Mucosa of gallbladder (tissue), 1 donor: ENCODE measurements around the gene STXBP1. TPM values are rescaled to one million over a fixed set of nuclear protein-coding genes. Genes with fewer than 3 reads are reported as not detected.

Experiments used
- DNase-seq: peaks from one replicate; pipeline ENCODE4 v3.0.0-alpha.2; 2020; ENCODE audit warnings: low spot score
- total RNA-seq: library from RNA; stranded (reverse); gene quantifications from one replicate; pipeline ENCODE4 v1.2.1, GENCODE V29; 2021
- donor health status: DM: no; HTN: no; CAD: no.

Gene STXBP1
- total RNA-seq, 1 donor from 2014 or later = 52.8 TPM

DNA sequence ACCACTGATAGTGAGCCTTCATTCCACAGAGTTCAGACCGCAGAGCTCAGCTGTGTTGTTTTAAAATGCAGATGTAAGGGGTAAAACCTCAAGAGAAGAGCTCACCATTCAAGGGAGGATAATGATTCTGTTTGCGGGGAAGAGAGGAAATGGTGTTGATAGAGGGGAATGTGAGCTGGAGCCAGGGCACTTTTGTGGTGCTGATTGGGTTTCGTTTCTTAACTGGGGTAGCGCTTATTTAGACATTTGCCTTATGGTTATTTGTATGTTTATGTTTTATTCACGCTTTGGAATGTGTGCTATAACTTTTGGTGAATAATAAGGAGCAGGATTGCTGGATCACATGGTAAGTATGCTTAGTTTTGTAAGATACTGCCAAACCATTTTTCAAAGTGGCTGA, 42.5 kb downstream of the STXBP1 start:
- DNase-seq = no peak

DNA sequence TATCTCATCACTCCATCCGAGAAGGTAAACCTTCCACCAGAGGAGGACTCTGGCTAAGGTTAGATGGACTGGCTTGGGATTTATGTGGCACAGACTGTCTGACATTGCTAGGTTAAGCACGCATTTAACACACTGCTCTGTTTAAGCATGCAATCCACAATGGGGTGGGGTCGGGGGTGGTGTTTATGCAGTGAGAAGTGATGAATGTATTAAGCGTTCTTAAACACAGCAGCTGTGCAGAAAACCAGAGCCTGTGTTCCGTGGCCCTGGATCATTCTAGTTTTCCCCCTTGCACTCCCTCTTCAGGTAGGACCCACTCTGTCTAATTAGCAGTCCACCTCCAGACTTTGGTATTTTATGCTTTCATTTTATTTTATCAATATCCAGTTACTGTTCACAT, 46.4 kb downstream of the STXBP1 start:
- DNase-seq = no peak

DNA sequence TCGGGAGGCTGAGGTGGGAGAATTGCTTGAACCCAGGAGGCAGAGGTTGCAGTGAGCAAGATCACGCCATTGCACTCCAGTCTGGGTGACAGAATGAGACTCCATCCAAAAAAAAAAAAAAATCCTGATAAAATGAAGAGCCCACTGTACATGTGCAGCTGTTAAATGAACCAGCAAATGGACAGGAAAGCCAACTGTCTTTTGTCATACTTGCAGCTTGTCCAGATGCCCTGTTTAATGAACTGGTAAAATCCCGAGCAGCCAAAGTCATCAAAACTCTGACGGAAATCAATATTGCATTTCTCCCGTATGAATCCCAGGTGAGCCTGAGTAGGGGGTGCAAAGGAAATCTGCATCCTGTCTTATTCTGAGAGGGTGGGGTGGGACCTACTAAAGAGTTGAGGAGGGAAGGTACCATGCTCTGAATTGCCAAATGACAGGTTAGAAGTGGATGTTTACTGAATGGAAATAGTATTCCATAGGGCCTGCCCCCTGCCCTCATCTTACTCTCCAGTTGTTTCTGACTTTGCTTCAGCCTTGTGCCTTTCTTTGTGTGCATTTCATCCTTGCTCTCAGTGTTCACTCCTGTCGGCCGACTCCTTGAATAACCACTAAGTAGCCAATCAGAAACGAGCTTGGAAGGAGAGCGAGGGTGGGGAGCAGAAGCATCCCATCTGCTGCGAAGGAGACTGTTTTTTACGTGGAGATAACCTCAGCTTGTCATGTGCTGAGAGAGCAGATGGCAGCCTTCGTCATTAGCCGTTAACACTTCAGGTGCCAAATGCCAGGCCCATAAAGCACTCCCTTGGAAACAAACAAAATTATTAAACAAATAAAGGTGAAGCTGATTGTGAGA, 49.0 kb downstream of the STXBP1 start:
- no peak for DNase-seq

DNA sequence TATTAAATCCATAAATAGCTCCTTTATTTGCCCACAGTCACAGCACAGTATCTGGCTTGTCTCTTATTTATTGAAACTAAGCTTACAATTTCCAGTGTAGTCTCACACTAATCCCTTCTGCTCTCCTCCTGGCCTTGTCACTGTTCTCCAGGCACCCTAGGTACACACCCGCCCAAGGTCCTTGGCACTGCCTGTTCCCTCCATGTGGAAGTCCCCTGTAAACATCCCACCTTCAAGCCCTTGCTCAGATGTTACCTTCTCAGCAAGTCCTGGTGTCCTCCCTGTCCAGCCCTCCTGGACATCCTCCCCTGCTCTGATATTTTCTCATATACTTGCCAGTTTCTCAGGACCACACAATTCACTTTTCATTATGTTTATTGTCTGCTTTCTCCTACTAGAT, 50.5 kb downstream of the STXBP1 start:
- DNase-seq = no peak

DNA sequence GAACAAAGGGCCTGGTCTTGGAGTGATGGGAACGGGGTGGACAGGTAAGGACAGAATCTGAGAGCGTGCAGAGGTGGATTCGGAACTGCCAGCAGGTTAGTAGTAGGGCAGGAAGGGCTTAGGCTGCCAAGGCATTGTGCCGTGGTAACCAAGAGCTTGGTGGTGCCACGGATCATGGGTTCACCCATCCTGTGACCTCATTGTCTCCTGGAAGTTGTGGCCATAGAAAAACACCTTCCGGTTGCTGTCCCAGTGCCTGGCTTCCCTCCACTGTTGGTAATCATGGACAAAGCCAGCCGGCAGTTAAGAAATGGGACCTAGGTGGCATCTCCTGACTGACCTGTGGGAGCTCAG, 52.2 kb downstream of the STXBP1 start:
- DNase-seq = no peak

DNA sequence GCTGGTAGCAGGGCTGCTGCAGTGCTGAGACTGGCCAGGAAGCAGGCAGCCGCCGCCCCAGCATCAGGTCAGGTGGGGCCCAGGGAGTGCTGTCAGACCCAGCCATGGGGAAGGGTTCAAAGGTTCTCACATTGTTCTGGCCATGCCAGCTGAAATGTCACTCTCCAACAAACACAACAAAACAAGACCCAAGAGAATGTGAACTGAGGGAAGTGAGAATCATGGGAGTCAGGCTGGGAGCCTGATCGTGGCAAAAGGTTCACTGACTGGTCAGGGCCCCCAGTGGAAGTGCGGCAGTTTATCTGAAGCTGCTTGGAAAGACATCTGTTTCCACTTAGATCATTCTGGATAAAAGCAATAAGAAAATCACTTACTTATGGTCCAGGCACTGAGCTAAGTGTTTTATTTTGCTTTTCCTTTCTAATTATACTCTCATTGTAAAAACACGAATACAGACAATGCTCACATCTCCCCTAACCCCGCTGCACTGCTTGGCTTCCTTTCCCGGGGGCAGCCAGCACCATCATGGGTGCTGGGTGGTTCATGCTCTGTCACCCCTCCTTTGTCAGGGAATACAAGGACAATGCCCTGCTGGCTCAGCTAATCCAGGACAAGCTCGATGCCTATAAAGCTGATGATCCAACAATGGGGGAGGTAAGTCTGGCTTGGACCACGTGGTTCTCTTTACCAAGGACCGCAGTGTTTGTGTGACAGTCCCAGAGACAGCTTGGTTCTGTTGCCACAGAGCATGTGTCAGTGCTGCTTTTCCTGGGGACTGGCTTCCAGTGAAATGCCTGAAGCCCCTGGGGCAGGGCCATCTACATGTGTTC, 52.8 kb downstream of the STXBP1 start:
- DNase-seq = no peak

DNA sequence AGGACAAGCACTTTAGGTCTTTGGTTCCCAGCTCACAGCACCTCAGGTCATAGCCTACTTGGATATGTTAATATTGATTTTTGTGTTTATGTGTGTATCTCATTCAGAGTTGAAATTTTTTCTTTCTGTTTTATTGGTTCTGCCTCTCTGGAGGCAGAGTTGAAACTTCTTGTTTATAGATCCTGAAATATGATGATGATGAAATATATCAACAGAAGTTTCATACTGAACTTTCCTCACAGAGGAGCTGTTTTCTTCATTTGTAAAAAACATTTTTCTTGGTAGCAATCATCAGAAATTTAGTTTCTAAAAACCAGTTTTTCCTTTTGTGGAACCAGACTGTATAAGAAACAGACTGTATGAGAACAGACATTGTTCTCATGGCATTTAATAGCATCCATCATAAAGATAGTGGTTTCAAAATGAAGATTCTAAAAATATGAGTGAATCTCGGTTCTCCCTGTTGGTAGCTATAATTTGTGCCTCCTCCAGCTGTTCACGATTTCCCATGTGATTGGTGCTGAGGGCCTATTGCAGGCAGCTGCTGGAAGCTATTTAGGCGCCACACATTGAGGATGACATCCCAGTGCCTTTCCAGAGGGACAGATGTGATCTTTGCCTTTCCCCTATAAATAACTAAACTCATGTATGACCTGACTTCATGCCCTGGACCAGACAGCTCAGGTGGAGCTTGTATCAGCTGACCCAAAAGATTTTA, 55.2 kb downstream of the STXBP1 start:
- DNase-seq = no peak

DNA sequence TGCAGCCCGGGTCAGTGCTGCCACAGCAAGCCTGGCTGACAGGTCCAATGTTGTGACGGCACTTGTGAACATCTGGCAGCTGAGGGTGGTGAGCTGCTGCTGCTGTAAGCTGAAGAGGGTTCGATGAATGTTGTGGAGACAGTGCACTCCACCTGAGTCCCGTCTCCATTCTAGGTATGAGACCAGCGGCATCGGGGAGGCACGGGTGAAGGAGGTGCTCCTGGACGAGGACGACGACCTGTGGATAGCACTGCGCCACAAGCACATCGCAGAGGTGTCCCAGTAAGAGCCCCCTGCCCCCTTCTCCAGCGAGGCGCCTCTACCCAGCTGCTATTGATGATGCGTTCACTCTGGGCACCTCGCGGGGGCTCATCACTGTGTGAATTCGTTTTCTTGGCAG, 55.8 kb downstream of the STXBP1 start:
- no peak for DNase-seq

DNA sequence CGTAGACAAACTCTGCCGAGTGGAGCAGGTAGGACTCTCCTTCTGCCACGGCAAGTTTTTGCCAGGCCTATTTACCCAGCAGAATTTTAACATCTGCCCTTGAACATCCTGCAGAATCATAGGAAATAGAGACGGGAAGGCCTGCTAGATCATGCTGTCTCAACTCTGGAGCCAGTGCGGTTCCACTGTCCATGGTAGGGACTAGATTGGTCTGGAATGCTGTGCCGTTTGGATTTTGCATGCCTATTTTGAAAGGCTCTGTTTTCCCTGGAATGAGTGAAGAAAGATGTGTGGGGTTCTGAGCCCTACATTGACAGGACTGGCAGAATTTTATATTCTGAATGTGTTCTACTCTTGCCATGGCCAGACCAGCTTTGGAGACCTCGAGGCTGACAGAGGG, 61.2 kb downstream of the STXBP1 start:
- DNase-seq = no peak

DNA sequence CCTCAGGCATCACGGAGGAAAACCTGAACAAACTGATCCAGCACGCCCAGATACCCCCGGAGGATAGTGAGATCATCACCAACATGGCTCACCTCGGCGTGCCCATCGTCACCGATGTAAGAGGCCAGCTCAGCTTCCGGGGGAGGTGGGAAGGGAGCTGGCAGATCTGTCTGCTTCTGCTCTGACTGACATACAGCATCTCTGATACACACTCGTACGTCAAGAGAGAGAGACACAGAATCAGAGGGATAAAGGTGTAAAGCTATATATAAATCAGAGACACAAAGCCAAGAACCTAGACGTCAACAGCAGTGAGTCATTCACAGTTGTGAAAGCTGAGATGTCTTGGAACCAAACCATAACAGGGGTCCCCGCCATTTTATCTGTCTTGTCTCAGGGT, 64.6 kb downstream of the STXBP1 start:
- DNase-seq = no peak

DNA sequence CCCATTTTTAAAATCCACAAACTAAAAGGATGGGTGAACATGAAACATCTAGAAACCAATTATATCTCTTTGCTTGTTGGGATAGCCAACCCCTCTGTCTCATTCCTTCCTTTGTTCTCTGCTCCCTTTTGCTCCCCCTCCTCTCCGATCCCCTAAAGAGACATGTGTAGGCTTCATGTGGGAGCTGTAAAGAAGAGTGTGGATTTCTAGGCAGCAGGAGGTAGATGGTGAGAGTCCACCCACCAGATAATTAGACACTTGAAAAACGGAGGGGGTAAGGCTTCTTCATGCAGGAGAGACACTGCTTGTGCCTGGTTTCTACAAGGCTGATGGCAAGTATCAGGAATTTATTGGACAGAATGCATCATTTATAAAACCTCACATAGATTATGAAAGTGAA, 67.4 kb downstream of the STXBP1 start:
- DNase-seq = no peak

DNA sequence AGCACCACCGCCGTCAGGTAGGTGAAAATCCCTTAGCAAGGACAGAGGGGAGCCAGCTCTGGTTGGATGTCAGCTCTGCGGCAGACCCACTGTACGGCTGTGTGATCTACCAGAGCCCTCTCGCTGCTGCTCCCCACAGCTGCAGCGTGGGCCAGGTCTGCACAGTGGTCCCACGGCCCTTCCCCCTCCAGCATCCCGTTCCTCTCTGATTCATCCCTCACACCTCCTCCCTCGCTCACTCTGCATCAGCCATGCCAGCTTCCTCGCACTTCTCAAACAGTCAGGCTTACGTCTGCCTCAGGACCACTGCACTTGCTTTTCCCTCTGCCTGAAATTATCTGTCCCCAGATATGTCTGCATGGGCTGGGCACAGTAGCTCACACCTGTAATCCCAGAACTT, 68.1 kb downstream of the STXBP1 start:
- no peak for DNase-seq

DNA sequence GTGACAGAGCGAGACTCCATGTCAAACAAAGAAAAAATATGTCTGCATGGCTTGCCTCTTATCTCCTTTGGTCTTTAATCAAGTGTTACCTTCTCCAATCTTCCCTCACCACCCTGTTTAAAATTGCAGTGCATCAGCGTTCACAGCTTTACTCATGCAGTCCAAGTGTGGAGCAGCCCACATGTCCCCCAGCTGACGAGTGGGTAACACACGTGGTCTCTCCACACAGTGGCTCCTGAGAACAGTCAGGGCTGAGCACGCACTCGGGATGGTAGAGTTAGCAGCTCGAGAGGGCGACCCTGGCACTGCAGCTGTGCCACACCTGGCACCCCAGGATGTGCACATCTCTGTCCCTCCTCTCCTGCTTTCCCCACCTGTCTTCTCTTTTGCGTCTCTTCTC, 68.8 kb downstream of the STXBP1 start:
- no peak for DNase-seq

DNA sequence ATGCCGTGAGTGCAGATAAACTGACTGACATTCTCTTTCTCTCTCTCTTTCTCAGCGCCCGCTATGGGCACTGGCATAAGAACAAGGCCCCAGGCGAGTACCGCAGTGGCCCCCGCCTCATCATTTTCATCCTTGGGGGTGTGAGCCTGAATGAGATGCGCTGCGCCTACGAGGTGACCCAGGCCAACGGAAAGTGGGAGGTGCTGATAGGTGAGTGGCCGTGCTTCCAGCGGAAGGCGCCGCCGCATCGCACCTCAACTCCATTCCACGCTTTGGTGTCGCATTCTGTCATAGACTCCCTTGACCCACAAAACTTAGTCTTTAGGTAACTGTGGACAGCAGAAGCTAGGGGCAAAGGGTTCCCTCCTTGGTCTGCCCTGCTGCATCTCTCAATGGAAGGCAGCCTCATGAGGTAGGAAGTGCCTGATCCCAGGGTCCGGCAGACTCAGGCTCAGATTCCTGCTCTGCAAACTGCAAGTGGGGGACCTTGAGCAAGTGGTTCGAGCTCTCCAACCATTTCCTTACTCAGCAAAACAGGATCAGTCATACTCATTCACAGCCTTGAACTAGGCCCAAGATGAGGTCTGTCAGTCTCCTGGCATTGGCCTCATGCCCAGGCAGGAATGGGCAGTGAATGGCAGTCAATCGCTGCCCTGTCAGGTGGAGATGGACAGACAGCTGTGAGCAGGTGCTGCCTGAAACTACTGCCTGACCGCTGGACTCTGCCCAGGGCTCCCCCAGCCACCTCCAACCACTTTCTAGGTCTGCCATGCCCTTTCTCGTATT, 70.5 kb downstream of the STXBP1 start:
- no peak for DNase-seq

DNA sequence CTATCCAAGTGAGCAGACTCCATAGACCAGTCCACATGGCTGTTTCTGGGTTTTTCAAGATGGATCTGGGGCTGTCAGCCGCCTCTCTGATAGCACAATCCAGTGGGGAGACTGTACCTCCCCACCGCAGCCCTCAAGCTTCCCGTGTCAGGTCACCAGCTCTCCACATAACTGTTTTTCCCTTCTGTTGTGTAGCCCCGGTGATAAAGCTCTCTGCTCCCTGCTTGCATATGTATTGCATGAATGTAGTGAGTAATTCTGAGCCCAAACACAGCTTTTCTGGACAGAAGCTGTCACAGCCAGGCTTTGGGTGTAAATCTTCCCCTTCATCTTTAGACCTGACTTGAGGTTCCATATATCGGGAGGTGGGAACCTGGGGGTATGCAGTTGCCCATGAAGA, 71.6 kb downstream of the STXBP1 start:
- DNase-seq = no peak

DNA sequence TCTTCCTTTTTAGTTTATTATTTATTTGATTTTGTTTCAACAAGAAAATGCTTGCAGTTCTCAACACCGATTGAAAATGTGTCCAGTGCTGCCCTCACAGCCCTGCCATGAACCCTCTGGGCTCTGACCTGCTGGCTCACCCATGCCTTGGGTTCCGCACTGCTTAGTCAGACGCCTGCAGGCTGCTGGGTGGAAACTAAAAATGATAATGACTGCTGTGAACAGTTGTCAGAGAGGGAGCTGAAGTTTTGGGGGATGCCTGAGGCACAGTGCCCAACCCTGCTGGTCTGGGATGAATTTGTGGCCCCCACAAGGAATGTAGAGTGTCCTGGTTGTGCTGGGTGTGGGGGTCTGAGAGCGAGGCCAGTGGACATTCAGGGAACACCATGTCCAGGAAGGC, 72.5 kb downstream of the STXBP1 start:
- no peak for DNase-seq

DNA sequence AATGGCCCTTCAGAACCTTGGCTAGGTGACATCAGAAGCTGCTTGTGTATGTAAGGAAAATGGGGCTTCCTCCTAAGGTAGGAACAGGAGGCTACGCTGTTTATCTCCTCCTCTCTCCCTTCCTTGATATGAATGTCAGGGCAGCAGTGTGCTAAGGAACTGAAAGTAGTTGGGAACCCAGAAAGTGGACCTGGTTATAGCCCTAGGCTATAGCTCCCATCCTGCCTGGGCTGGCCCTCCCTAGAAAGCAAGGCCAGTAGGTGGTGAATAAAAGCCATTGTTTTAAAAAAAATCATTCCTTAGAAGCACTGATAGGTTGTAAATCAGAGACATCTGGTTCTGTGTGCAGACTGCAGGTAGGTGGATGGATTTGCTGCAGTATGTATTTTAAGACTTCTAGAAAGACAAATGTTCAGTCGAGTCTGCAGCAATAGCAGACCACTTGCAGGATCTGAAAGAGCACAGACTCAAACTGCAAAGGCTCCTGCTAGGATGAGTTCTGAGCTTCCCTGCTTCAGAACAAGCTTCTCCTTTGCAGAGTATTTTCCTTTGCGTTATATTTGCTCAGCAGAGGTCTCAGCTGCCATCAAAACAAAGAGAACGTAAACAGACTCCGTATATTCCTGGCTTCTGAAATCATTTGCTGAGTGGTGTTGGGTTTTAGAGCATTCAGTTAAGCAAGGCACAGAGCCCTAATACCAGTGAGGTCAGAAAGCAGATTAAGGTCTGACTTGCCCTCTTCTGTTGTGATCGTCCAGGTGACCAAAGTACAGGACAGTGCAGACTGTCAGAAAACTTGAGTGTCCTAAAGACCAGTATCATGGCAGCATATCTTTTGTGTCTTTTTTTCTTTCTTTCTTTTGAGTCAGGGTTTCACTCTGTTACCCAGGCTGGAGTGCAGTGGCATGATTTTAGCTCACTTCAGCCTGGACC, 74.7 kb downstream of the STXBP1 start:
- DNase-seq = no peak

DNA sequence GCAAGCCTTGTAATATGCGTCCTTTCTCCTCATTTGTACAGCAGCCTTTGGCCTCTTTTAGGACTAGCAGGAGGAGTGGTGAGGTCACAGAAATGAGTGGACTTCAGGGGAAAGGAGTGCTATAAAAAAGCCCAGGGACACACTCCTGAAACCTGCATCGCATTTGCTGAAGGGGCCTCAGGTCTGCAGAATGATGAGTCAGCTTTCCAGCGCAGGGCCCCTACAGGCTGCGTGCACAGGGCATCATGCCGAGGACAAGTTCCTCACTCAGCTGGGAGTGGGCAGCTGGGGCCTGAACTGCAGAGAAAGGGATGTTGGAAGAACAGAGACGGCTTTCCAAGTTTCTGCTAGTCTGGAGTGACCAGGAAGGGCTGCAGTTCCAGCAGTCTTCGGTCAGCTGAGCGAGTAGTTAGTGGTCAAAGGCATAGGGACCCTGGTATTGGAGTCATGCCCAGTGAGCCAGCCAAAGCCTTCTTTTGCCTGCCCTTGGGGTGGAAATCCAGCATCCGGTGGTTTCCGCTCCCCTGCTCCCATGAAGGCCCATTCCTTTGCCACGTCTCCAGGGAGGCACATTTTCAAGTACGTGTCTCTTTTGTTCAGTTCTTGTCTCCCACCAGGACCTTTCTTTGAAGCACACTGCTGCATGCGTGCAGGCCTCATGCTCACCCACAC, 77.4 kb downstream of the STXBP1 start:
- no peak for DNase-seq

DNA sequence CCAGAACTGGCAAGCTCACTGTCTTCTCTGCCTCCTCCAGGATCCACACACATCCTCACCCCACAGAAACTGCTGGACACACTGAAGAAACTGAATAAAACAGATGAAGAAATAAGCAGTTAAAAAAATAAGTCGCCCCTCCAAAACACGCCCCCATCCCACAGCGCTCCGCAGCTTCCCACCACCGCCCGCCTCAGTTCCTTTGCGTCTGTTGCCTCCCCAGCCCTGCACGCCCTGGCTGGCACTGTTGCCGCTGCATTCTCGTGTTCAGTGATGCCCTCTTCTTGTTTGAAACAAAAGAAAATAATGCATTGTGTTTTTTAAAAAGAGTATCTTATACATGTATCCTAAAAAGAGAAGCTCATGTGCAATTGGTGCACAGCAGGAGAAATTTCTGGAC, 78.7 kb downstream of the STXBP1 start:
- no peak for DNase-seq

DNA sequence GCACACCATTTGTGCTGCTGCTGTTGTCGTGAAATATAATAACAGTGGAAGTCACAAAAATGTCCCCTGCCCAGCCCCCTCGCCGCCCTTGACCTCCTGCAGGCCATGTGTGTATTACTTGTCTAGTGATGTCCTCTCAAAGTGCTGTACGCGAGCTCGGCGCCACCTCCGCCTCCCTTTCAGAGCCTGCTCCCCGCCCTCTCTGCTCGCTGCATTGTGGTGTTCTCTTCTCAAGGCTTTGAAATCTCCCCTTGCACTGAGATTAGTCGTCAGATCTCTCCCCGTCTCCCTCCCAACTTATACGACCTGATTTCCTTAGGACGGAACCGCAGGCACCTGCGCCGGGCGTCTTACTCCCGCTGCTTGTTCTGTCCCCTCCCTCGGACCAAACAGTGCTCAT, 80.0 kb downstream of the STXBP1 start:
- DNase-seq = no peak
